Stimulated activated CD4-positive, alpha-beta T cell treated with anti-CD3 and anti-CD28 coated beads, Interleukin-12 subunit alpha, Interleukin-12 subunit beta, amount 100 ng/mL, for 24 hours (primary cell): Measurements from ENCODE around the gene CALR3.

Experiments
- DNase-seq, 2 experiments: peaks; one replicate each; pipeline ENCODE4 v3.0.0-alpha.2; 2020; ENCODE audit warnings: low read depth in 2 of 2

CALR3 gene

DNA sequence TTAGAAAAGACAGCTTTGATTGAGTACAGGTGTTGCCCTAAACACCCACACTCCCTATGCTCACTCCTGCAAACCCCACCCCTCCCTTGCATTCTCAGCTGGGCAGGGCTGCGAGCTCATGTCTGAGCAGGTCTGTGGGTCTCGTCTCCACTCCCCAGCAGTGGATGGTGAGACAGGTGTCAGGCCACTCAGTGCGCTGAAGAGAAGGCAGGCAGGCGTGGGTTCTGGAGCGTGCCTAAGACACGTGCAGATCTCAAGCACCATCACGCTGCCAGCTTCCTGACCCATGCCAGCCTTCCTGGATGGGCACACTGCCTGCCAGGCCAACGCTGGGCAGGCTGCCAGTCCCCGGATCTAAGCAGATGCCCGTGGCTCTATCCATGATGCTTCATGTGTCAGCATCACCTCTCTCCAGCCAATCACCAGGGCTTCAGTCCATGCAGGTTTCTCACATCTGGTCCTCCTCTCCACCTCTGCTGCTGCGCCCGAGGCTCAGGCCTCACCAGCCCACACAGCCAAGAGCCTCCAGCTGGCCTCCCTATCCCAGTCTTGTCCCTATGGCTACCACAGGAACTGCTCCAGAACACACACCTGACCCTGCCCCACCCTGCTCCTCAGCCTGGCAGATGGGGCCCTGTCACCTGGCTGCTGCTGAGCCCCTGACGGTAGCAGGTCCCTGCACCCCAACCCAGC is 66.8 kb downstream of the CALR3 start:
- DNase-seq = no peak
